A549 (cell line): ENCODE data around the gene ZNHIT2.
"Not testable (repeated sequence)": the region's sequence is repeated elsewhere in the genome, so short reads cannot be mapped to it uniquely, and the experiment has no call there.

Experiments
- KDM1A ChIP-seq: fragments of 200-600 bp; sonication (generic); IDR thresholded peaks from 2 replicates; pipeline ENCODE4 v1.6.1; 2016; ENCODE audit warnings: low read depth, mild to moderate bottlenecking
- TF ChIP-seq, protein P1 (sequence below): fragments of >200 bp; sonication (Bioruptor Twin); formaldehyde crosslinking; IDR thresholded peaks from 3 replicates; pipeline ENCODE4 v1.5.1; 2016
- TF ChIP-seq, protein P2 (sequence below): fragments of 150-350 bp; IDR thresholded peaks from 2 replicates; pipeline ENCODE4 v1.6.1; 2014; ENCODE audit warnings: low read depth, mild to moderate bottlenecking, low read length
- TF ChIP-seq, protein P3 (sequence below): IDR thresholded peaks from 2 replicates; pipeline ENCODE4 v1.6.1; 2012

DNA sequence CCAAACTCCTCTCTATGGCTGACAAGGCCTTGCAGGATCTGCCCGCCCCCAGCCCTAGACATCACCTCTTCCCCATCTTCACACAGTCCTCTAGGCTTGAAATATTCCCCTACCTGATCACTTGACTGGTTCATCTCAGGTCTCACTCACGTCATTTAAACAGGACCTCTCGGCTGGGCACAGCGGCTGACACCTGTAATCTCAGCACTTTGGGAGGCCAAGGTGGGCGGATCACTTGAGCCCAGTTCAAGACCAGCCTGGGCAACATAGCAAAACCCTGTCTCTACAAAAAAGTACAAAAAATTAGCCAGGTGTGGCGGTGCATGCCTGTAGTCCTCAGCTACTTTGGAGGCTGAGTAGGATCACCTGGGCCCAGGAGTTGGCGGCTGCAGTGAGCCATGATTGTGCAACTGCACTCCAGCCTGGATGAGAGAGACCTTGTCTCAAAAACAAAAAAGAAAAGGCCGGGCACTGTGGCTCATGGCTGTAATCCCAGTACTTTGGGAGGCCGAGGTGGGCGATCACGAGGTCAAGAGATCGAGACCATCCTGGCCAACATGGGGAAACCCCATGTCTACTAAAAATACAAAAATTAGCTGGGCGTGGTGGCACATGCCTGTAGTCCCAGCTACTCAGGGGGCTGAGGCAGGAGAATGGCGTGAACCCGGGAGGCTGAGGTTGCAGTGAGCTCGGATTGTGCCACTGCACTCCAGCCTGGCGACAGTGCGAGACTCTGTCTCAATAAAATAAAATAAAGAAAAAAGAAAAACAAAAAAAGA, 1.6 kb upstream of the ZNHIT2 start:
- TF ChIP-seq, protein P1, sequence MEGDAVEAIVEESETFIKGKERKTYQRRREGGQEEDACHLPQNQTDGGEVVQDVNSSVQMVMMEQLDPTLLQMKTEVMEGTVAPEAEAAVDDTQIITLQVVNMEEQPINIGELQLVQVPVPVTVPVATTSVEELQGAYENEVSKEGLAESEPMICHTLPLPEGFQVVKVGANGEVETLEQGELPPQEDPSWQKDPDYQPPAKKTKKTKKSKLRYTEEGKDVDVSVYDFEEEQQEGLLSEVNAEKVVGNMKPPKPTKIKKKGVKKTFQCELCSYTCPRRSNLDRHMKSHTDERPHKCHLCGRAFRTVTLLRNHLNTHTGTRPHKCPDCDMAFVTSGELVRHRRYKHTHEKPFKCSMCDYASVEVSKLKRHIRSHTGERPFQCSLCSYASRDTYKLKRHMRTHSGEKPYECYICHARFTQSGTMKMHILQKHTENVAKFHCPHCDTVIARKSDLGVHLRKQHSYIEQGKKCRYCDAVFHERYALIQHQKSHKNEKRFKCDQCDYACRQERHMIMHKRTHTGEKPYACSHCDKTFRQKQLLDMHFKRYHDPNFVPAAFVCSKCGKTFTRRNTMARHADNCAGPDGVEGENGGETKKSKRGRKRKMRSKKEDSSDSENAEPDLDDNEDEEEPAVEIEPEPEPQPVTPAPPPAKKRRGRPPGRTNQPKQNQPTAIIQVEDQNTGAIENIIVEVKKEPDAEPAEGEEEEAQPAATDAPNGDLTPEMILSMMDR = not testable (repeated sequence)
- TF ChIP-seq, protein P2, sequence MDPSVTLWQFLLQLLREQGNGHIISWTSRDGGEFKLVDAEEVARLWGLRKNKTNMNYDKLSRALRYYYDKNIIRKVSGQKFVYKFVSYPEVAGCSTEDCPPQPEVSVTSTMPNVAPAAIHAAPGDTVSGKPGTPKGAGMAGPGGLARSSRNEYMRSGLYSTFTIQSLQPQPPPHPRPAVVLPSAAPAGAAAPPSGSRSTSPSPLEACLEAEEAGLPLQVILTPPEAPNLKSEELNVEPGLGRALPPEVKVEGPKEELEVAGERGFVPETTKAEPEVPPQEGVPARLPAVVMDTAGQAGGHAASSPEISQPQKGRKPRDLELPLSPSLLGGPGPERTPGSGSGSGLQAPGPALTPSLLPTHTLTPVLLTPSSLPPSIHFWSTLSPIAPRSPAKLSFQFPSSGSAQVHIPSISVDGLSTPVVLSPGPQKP = not testable (repeated sequence)
- TF ChIP-seq, protein P3, sequence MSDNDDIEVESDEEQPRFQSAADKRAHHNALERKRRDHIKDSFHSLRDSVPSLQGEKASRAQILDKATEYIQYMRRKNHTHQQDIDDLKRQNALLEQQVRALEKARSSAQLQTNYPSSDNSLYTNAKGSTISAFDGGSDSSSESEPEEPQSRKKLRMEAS = not testable (repeated sequence)
- not testable (repeated sequence) for TF ChIP-seq KDM1A
